Measurements from ENCODE around the gene MPL. TPM values are rescaled to one million over a fixed set of nuclear protein-coding genes. Genes with fewer than 3 reads are reported as not detected.

MPL gene
- total and polyA plus RNA-seq, 5 donors from 2014 or later, result 2.2 TPM; not detected in 4

GRCh38 chr1:43321331-43321891 is 16.2 kb upstream of the MPL start:
- H3K4me1 ChIP-seq (ENCODE audit: control insufficient read depth, insufficient read depth, low read length, poor library complexity, severe bottlenecking), result no peaks in the 10 kb centered on the region
- DNase-seq, result no peak
- no peak overlapping the region for H3K27ac Mint-ChIP-seq

GRCh38 chr1:43322506-43322905 is 15.1 kb upstream of the MPL start:
- Histone ChIP-seq H3K27me3 (ENCODE audit: control insufficient read depth, insufficient read depth, low read length) (no peaks in the 10 kb centered on the region), H3K9me3 (ENCODE audit: control insufficient read depth in 2 of 2, low read length in 2 of 2) (peaks cover 7 to 19% of the 10 kb centered on the region in 2 experiments), H3K36me3 (ENCODE audit: control insufficient read depth, insufficient read depth, low read length) (no peaks in the 10 kb centered on the region), H3K27ac (ENCODE audit: insufficient read depth, low read length, poor library complexity, severe bottlenecking) (no peak overlapping the region), H3K4me1 (ENCODE audit: control insufficient read depth, insufficient read depth, low read length, poor library complexity, severe bottlenecking) (no peaks in the 10 kb centered on the region), H3K4me3 (ENCODE audit: low read depth, low read length) (no peak overlapping the region)
- Mint-ChIP-seq H3K27me3 (peaks cover 7% of the 10 kb centered on the region), H3K27ac (no peak overlapping the region), H3K4me3 (no peak overlapping the region), H3K9me3 (peaks cover 1 to 13% (median 9%) of the 10 kb centered on the region in 7 donors), H3K4me1 (peaks cover 0 to 20% (median 0%) of the 10 kb centered on the region in 4 donors), H3K36me3 (peaks cover 12% of the 10 kb centered on the region)
- ATAC-seq (ENCODE audit: low read depth in 2 of 2), result no peak
- DNase-seq, result no peak

More at GRCh38 chr1:43321331-43321891, 16.2 kb upstream of the MPL start:
- H3K4me1 Mint-ChIP-seq, result peaks cover 0 to 12% (median 0%) of the 10 kb centered on the region in 4 donors
- Histone ChIP-seq H3K27ac (ENCODE audit: insufficient read depth, low read length, poor library complexity, severe bottlenecking) (no peak overlapping the region), H3K36me3 (ENCODE audit: control insufficient read depth, insufficient read depth, low read length) (no peaks in the 10 kb centered on the region), H3K9me3 (ENCODE audit: control insufficient read depth in 2 of 2, low read length in 2 of 2) (peaks cover 7 to 19% of the 10 kb centered on the region in 2 experiments), H3K27me3 (ENCODE audit: control insufficient read depth, insufficient read depth, low read length) (no peaks in the 10 kb centered on the region), H3K4me3 (ENCODE audit: low read depth, low read length) (no peak overlapping the region)
- no peak overlapping the region for H3K4me3 Mint-ChIP-seq
- peaks cover 7% of the 10 kb centered on the region for H3K27me3 Mint-ChIP-seq
- H3K36me3 Mint-ChIP-seq, result peaks cover 12% of the 10 kb centered on the region
- ATAC-seq (ENCODE audit: low read depth in 2 of 2), result no peak
- peaks cover 1 to 13% (median 9%) of the 10 kb centered on the region in 7 donors for H3K9me3 Mint-ChIP-seq

GRCh38 chr1:43324810-43325209 is 12.8 kb upstream of the MPL start:
- peaks cover 0 to 31% (median under 1%) of the 10 kb centered on the region in 4 donors for H3K4me1 Mint-ChIP-seq

GRCh38 chr1:43325381-43325780 is 12.2 kb upstream of the MPL start:
- H3K9me3 Mint-ChIP-seq, result peaks cover 1 to 15% (median 9%) of the 10 kb centered on the region in 7 donors
- Histone ChIP-seq H3K36me3 (ENCODE audit: control insufficient read depth, insufficient read depth, low read length) (no peaks in the 10 kb centered on the region), H3K4me3 (ENCODE audit: low read depth, low read length) (no peak overlapping the region), H3K27me3 (ENCODE audit: control insufficient read depth, insufficient read depth, low read length) (no peaks in the 10 kb centered on the region), H3K4me1 (ENCODE audit: control insufficient read depth, insufficient read depth, low read length, poor library complexity, severe bottlenecking) (no peaks in the 10 kb centered on the region), H3K27ac (ENCODE audit: insufficient read depth, low read length, poor library complexity, severe bottlenecking) (no peak overlapping the region), H3K9me3 (ENCODE audit: control insufficient read depth in 2 of 2, low read length in 2 of 2) (peaks cover 7 to 28% of the 10 kb centered on the region in 2 experiments)
- H3K36me3 Mint-ChIP-seq, result peaks cover 12% of the 10 kb centered on the region
- DNase-seq, result no peak
- no peak for ATAC-seq (ENCODE audit: low read depth in 2 of 2)
- peak overlapping the region in 1 of 3 donors; percentile 50 for H3K27ac Mint-ChIP-seq
- no peak overlapping the region for H3K4me3 Mint-ChIP-seq
- H3K27me3 Mint-ChIP-seq, result peaks cover 7% of the 10 kb centered on the region
- H3K4me1 Mint-ChIP-seq, result peaks cover 0 to 37% (median 2%) of the 10 kb centered on the region in 4 donors

More at GRCh38 chr1:43324810-43325209, 12.8 kb upstream of the MPL start:
- DNase-seq (no peak), ATAC-seq (ENCODE audit: low read depth in 2 of 2) (no peak)
- H3K4me3 Mint-ChIP-seq, result no peak overlapping the region
- Histone ChIP-seq H3K9me3 (ENCODE audit: control insufficient read depth in 2 of 2, low read length in 2 of 2) (peaks cover 7 to 28% of the 10 kb centered on the region in 2 experiments), H3K36me3 (ENCODE audit: control insufficient read depth, insufficient read depth, low read length) (no peaks in the 10 kb centered on the region), H3K4me1 (ENCODE audit: control insufficient read depth, insufficient read depth, low read length, poor library complexity, severe bottlenecking) (no peaks in the 10 kb centered on the region), H3K27ac (ENCODE audit: insufficient read depth, low read length, poor library complexity, severe bottlenecking) (no peak overlapping the region), H3K4me3 (ENCODE audit: low read depth, low read length) (no peak overlapping the region), H3K27me3 (ENCODE audit: control insufficient read depth, insufficient read depth, low read length) (no peaks in the 10 kb centered on the region)
- H3K27me3 Mint-ChIP-seq, result peaks cover 7% of the 10 kb centered on the region
- peaks cover 12% of the 10 kb centered on the region for H3K36me3 Mint-ChIP-seq
- no peak overlapping the region for H3K27ac Mint-ChIP-seq
- H3K9me3 Mint-ChIP-seq, result peaks cover 1 to 15% (median 9%) of the 10 kb centered on the region in 7 donors

- no peak overlapping the region for H3K27ac Mint-ChIP-seq
- H3K9me3 ChIP-seq (ENCODE audit: control insufficient read depth in 2 of 2, low read length in 2 of 2), result peaks cover 7 to 28% of the 10 kb centered on the region in 2 experiments
Measured at GRCh38 chr1:43327549-43328292, 9.9 kb upstream of the MPL start.

GRCh38 chr1:43329995-43330751 is 7.4 kb upstream of the MPL start:
- peak in 1 of 3 donors; percentile 16 for DNase-seq

More at GRCh38 chr1:43327549-43328292, 9.9 kb upstream of the MPL start:
- H3K4me1 Mint-ChIP-seq, result peaks cover 0 to 42% (median 2%) of the 10 kb centered on the region in 4 donors
- Histone ChIP-seq H3K4me3 (ENCODE audit: low read depth, low read length) (no peak overlapping the region), H3K4me1 (ENCODE audit: control insufficient read depth, insufficient read depth, low read length, poor library complexity, severe bottlenecking) (no peaks in the 10 kb centered on the region), H3K27ac (ENCODE audit: insufficient read depth, low read length, poor library complexity, severe bottlenecking) (no peak overlapping the region), H3K27me3 (ENCODE audit: control insufficient read depth, insufficient read depth, low read length) (no peaks in the 10 kb centered on the region), H3K36me3 (ENCODE audit: control insufficient read depth, insufficient read depth, low read length) (no peaks in the 10 kb centered on the region)
- DNase-seq (peak in 1 of 3 donors; percentile 16), ATAC-seq (ENCODE audit: low read depth in 2 of 2) (no peak)
- peaks cover 11% of the 10 kb centered on the region for H3K27me3 Mint-ChIP-seq
- peaks cover 12% of the 10 kb centered on the region for H3K36me3 Mint-ChIP-seq
- H3K4me3 Mint-ChIP-seq, result peak overlapping the region in 1 of 4 donors; percentile 17
- H3K9me3 Mint-ChIP-seq, result peaks cover 1 to 15% (median 9%) of the 10 kb centered on the region in 7 donors

GRCh38 chr1:43331688-43332087 is 5.9 kb upstream of the MPL start:
- no peaks in the 10 kb centered on the region for H3K4me1 ChIP-seq (ENCODE audit: control insufficient read depth, insufficient read depth, low read length, poor library complexity, severe bottlenecking)
- Mint-ChIP-seq H3K27ac (no peak overlapping the region), H3K4me3 (no peak overlapping the region), H3K36me3 (no peaks in the 10 kb centered on the region), H3K27me3 (peaks cover 7% of the 10 kb centered on the region), H3K9me3 (peaks cover 0 to 3% (median 0%) of the 10 kb centered on the region in 7 donors), H3K4me1 (peaks cover 0 to 30% (median 2%) of the 10 kb centered on the region in 4 donors)
- H3K36me3 ChIP-seq (ENCODE audit: control insufficient read depth, insufficient read depth, low read length), result no peaks in the 10 kb centered on the region
- H3K4me3 ChIP-seq (ENCODE audit: low read depth, low read length), result no peak overlapping the region
- H3K27me3 ChIP-seq (ENCODE audit: control insufficient read depth, insufficient read depth, low read length), result no peaks in the 10 kb centered on the region
- H3K27ac ChIP-seq (ENCODE audit: insufficient read depth, low read length, poor library complexity, severe bottlenecking), result no peak overlapping the region
- no peak for DNase-seq
- peaks cover 0 to 9% of the 10 kb centered on the region in 2 experiments for H3K9me3 ChIP-seq (ENCODE audit: control insufficient read depth in 2 of 2, low read length in 2 of 2)
- ATAC-seq (ENCODE audit: low read depth in 2 of 2), result no peak

More at GRCh38 chr1:43329995-43330751, 7.4 kb upstream of the MPL start:
- Mint-ChIP-seq H3K4me3 (peak overlapping the region in 1 of 4 donors; percentile 5), H3K9me3 (peaks cover 0 to 7% (median 3%) of the 10 kb centered on the region in 7 donors), H3K36me3 (peaks cover 6% of the 10 kb centered on the region), H3K4me1 (peaks cover 0 to 33% (median 2%) of the 10 kb centered on the region in 4 donors), H3K27ac (no peak overlapping the region), H3K27me3 (peaks cover 6% of the 10 kb centered on the region)
- ATAC-seq (ENCODE audit: low read depth in 2 of 2), result peak in 1 of 2 donors; percentile 37
- Histone ChIP-seq H3K36me3 (ENCODE audit: control insufficient read depth, insufficient read depth, low read length) (no peaks in the 10 kb centered on the region), H3K9me3 (ENCODE audit: control insufficient read depth in 2 of 2, low read length in 2 of 2) (peaks cover 2 to 20% of the 10 kb centered on the region in 2 experiments), H3K4me3 (ENCODE audit: low read depth, low read length) (no peak overlapping the region), H3K27me3 (ENCODE audit: control insufficient read depth, insufficient read depth, low read length) (no peaks in the 10 kb centered on the region), H3K27ac (ENCODE audit: insufficient read depth, low read length, poor library complexity, severe bottlenecking) (no peak overlapping the region), H3K4me1 (ENCODE audit: control insufficient read depth, insufficient read depth, low read length, poor library complexity, severe bottlenecking) (no peaks in the 10 kb centered on the region)

Measured in CD4-positive, CD25-positive, alpha-beta regulatory T cell (primary cell).